ENCODE results near the gene LANCL2.
"Not testable (repeated sequence)": the region's sequence is repeated elsewhere in the genome, so short reads cannot be mapped to it uniquely, and the experiment has no call there.

DNA sequence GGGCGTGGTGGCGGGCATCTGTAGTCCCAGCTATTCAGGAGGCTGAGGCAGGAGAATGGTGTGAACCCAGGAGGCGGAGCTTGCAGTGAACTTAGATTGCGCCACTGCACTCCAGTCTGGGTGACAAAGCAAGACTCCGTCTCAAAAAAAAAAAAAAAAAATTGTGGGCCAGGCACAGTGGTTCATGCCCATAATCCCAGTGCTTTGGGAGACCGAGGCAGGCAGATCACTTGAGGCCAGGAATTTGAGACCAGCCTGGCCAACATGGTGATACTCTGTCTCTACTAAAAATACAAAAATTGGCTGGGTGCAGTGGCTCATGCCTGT is 12.2 kb upstream of the LANCL2 start:
- TF ChIP-seq, protein P1, sequence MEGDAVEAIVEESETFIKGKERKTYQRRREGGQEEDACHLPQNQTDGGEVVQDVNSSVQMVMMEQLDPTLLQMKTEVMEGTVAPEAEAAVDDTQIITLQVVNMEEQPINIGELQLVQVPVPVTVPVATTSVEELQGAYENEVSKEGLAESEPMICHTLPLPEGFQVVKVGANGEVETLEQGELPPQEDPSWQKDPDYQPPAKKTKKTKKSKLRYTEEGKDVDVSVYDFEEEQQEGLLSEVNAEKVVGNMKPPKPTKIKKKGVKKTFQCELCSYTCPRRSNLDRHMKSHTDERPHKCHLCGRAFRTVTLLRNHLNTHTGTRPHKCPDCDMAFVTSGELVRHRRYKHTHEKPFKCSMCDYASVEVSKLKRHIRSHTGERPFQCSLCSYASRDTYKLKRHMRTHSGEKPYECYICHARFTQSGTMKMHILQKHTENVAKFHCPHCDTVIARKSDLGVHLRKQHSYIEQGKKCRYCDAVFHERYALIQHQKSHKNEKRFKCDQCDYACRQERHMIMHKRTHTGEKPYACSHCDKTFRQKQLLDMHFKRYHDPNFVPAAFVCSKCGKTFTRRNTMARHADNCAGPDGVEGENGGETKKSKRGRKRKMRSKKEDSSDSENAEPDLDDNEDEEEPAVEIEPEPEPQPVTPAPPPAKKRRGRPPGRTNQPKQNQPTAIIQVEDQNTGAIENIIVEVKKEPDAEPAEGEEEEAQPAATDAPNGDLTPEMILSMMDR (conservative IDR thresholded peaks at IDR 0.05): not testable (repeated sequence)
- TF ChIP-seq EZH2 (IDR thresholded peaks at IDR 0.05; ENCODE audit: low read depth): not testable (repeated sequence)

Data from PC-9 (cell line).